Stomach (tissue), 9 donors: ENCODE measurements around the gene ELF4. TPM values are rescaled to one million over a fixed set of nuclear protein-coding genes. Genes with fewer than 3 reads are reported as not detected.

ENCODE experiments used
- DNase-seq, 2 donors: peaks; one replicate each; pipeline versions ENCODE4 v3.0.0 to v3.0.0-alpha.2; 2013 to 2019
- H3K27ac ChIP-seq, 5 donors: fragments of 200-600 bp in 4 of 5; sonication (generic) in 4 of 5; one replicate each; pipeline ENCODE4 v1.5.1; 2013 to 2019; ENCODE audit warnings: mild to moderate bottlenecking in 1 of 5, moderate library complexity in 1 of 5
- H3K27me3 ChIP-seq, 3 donors: fragments of 200-600 bp; sonication (generic); one replicate each; pipeline ENCODE4 v1.5.1; 2017 to 2019; ENCODE audit warnings: mixed run types in 1 of 3
- H3K36me3 ChIP-seq, 4 donors: fragments of 200-600 bp; sonication (generic); 1 replicate in 3 of 4; 2 replicates in 1 of 4; pipeline ENCODE4 v1.5.1; 2016 to 2019
- H3K4me1 ChIP-seq, 4 donors: fragments of 200-600 bp; sonication (generic); one replicate each; pipeline ENCODE4 v1.5.1; 2016 to 2019
- H3K4me3 ChIP-seq, 4 donors: fragments of 200-600 bp; sonication (generic) in 3 of 4; one replicate each; pipeline ENCODE4 v1.5.1; 2016 to 2019; ENCODE audit warnings: mild to moderate bottlenecking in 1 of 4
- H3K9me3 ChIP-seq, 4 donors: fragments of 200-600 bp; sonication (generic); one replicate each; pipeline ENCODE4 v1.5.1; 2016 to 2019
- CTCF ChIP-seq, 7 experiments: fragments of 450-650 bp in 4 of 7; fragments of 200-600 bp in 3 of 7; sonication (generic) in 3 of 7; IDR thresholded peaks; one replicate each; pipeline ENCODE4 v1.5.1; 2016 to 2019; ENCODE audit warnings: antibody characterized with exemption in 7 of 7, control low read depth in 2 of 7, mild to moderate bottlenecking in 1 of 7
- EP300 ChIP-seq: sonication (generic); formaldehyde crosslinking; IDR thresholded peaks from one replicate; pipeline ENCODE4 v1.6.1; 2017; ENCODE audit warnings: antibody characterized with exemption
- POLR2A ChIP-seq, 4 donors: fragments of 450-650 bp; IDR thresholded peaks; one replicate each; pipeline ENCODE4 v1.6.1; 2016; ENCODE audit warnings: antibody characterized with exemption in 4 of 4, control low read depth in 2 of 4, mild to moderate bottlenecking in 1 of 4, moderate library complexity in 1 of 4
- POLR2AphosphoS5 ChIP-seq, 3 donors: sonication (generic); formaldehyde crosslinking; IDR thresholded peaks; one replicate each; pipeline ENCODE4 v1.6.1; 2016; ENCODE audit warnings: antibody characterized with exemption in 3 of 3
- WGBS, 5 donors: extraction: QIAGEN DNeasy Blood & Tissue Kit in 3 of 5; methylation state at CpG; one replicate each; pipeline versions ENCODE4 v1.1.5 to v1.1.7; 2013 to 2018; 5-methylcytosine and 5-hydroxymethylcytosine counted together
- intact Hi-C: fragments of 100-400 bp; cut with DNase I; formaldehyde crosslinking; loops from one replicate; pipeline ENCODE4 v1.15.1; 2023; ENCODE audit warnings: low total_unique reads
- polyA plus RNA-seq, 3 donors: library from polyadenylated mRNA; stranded (reverse); fragments of 200-250 nt; gene quantifications; one replicate each; pipeline ENCODE4 v1.2.3, GENCODE V29; 2013
- total RNA-seq, 5 donors: library from RNA; depleted of rRNA; stranded (reverse); fragments of >200 nt; gene quantifications; one replicate each; pipeline versions ENCODE4 v1.1.0 to v1.2.3, GENCODE V29; 2014 to 2016
- donor health status: healthy with polysubstance abuse.
- donor health status: Bipolar disorder and iron deficiency.
- donor health status: healthy.

Gene ELF4
- total and polyA plus RNA-seq, 8 donors, result 3.9 to 34.5 (median 12.7) TPM

- Histone ChIP-seq H3K27ac (no peak overlapping the region), H3K4me1 (no peaks in the 10 kb centered on the region), H3K27me3 (no peaks in the 10 kb centered on the region), H3K9me3 (no peaks in the 10 kb centered on the region), H3K4me3 (no peak overlapping the region), H3K36me3 (peaks cover 7 to 89% (median 75%) of the 10 kb centered on the region in 4 donors)
- TF ChIP-seq POLR2A (IDR thresholded peaks at IDR 0.05), result no peak
- TF ChIP-seq CTCF (IDR thresholded peaks at IDR 0.05), result no peak
- no peak for TF ChIP-seq POLR2AphosphoS5 (IDR thresholded peaks at IDR 0.05)
- no peak for TF ChIP-seq EP300
- intact Hi-C loops, result no loop called here
- no peak for DNase-seq
- WGBS, 5 donors, result 59 to 86% (median 65%) methylated on average over 5 of the region's 5 CpGs
Measured at GRCh38 chrX:130136496-130136895, 26.2 kb upstream of the ELF4 start.

- no peak overlapping the region for H3K27ac ChIP-seq
- no peaks in the 10 kb centered on the region for H3K9me3 ChIP-seq
- H3K36me3 ChIP-seq, result peaks cover 4 to 87% (median 73%) of the 10 kb centered on the region in 4 donors
- H3K4me3 ChIP-seq, result no peak overlapping the region
- peaks cover 0 to 3% (median 2%) of the 10 kb centered on the region in 4 donors for H3K4me1 ChIP-seq
- no peak for DNase-seq
- TF ChIP-seq EP300 (no peak), CTCF (IDR thresholded peaks at IDR 0.05) (no peak)
- WGBS, 5 donors, result 79 to 92% (median 87%) methylated on average over 5 of the region's 5 CpGs
- H3K27me3 ChIP-seq, result no peaks in the 10 kb centered on the region
- intact Hi-C loops, result no loop called here
Measured at GRCh38 chrX:130130990-130131389, 20.7 kb upstream of the ELF4 start.

- H3K9me3 ChIP-seq, result no peaks in the 10 kb centered on the region
- intact Hi-C loops, result no loop called here
- TF ChIP-seq POLR2A (IDR thresholded peaks at IDR 0.05) (no peak), POLR2AphosphoS5 (IDR thresholded peaks at IDR 0.05) (peak; percentile 40 to 56 (median 44)), EP300 (no peak), CTCF (IDR thresholded peaks at IDR 0.05) (no peak)
- peak overlapping the region; percentile 31 to 78 (median 73) for H3K27ac ChIP-seq
- H3K36me3 ChIP-seq, result peaks cover 0 to 35% (median 29%) of the 10 kb centered on the region in 4 donors
- H3K4me3 ChIP-seq, result no peak overlapping the region
- WGBS, 5 donors, result 20 to 42% (median 38%) methylated on average over 6 to 13 of the region's 13 CpGs
- H3K4me1 ChIP-seq, result peaks cover 10 to 28% (median 19%) of the 10 kb centered on the region in 4 donors
- no peaks in the 10 kb centered on the region for H3K27me3 ChIP-seq
- DNase-seq, result peak; percentile 83 to 86
Measured at GRCh38 chrX:130125091-130125874, 15.0 kb upstream of the ELF4 start.

- TF ChIP-seq POLR2A (IDR thresholded peaks at IDR 0.05), result no peak
- no peak for TF ChIP-seq POLR2AphosphoS5 (IDR thresholded peaks at IDR 0.05)
- no peak for TF ChIP-seq CTCF (IDR thresholded peaks at IDR 0.05)
- TF ChIP-seq EP300, result no peak
- no peaks in the 10 kb centered on the region for H3K27me3 ChIP-seq
- no peak overlapping the region for H3K4me3 ChIP-seq
- H3K27ac ChIP-seq, result peak overlapping the region; percentile 31 to 78 (median 73)
- intact Hi-C loops, result no loop called here
- peaks cover 10 to 35% (median 25%) of the 10 kb centered on the region in 4 donors for H3K4me1 ChIP-seq
- H3K36me3 ChIP-seq, result peaks cover 0 to 28% (median 22%) of the 10 kb centered on the region in 4 donors
- H3K9me3 ChIP-seq, result no peaks in the 10 kb centered on the region
- no peak for DNase-seq
- WGBS, 5 donors, result 55 to 84% (median 75%) methylated on average over 4 of the region's 4 CpGs
Measured at GRCh38 chrX:130124577-130124976, 14.3 kb upstream of the ELF4 start.
